GM23338 (cell line): ENCODE measurements around the gene DPYD.

Experiments used
- CTCF ChIP-seq, 2 experiments: fragments of 200-600 bp in 1 of 2; sonication (generic) in 1 of 2; conservative IDR thresholded peaks; 2 replicates each; pipeline versions ENCODE4 v1.5.1 to v1.6.1; 2016 to 2017; ENCODE audit warnings: antibody characterized with exemption in 2 of 2, low read depth in 2 of 2, mild to moderate bottlenecking in 2 of 2, moderate library complexity in 1 of 2
- EZH2 ChIP-seq: fragments of 200-600 bp; sonication (generic); IDR thresholded peaks from one replicate; pipeline ENCODE4 v1.8.0; 2017; ENCODE audit warnings: antibody characterized with exemption, mild to moderate bottlenecking, low read depth; ENCODE audit not compliant: unreplicated experiment
- EZH2phosphoT487 ChIP-seq: fragments of 200-600 bp; sonication (generic); IDR thresholded peaks from one replicate; pipeline ENCODE4 v1.8.1; 2018; ENCODE audit warnings: antibody characterized with exemption; ENCODE audit not compliant: unreplicated experiment
- POLR2AphosphoS5 ChIP-seq: IDR thresholded peaks from 2 replicates; pipeline ENCODE4 v1.6.1; 2016; ENCODE audit warnings: antibody characterized with exemption, low read depth
- REST ChIP-seq: IDR thresholded peaks from one replicate; pipeline ENCODE4 v1.6.1; 2018; ENCODE audit warnings: antibody characterized with exemption; ENCODE audit not compliant: unreplicated experiment
- ZNF331 ChIP-seq: fragments of 250-450 bp; sonication (Bioruptor Pico); IDR thresholded peaks from 2 replicates; pipeline ENCODE4 v1.5.0; 2020; ENCODE audit warnings: low read depth, mild to moderate bottlenecking, moderate library complexity

- no peak for TF ChIP-seq CTCF (conservative IDR thresholded peaks at IDR 0.05; ENCODE audit: low read depth in 2 of 2)
- TF ChIP-seq EZH2, result no peak
- no peak for TF ChIP-seq REST
- TF ChIP-seq EZH2phosphoT487, result no peak
- TF ChIP-seq POLR2AphosphoS5, result no peak
- no peak for TF ChIP-seq ZNF331 (CRISPR knock-in tag)
These were observed 124.1 kb downstream of the DPYD start for GRCh38 chr1:97796711-97797110.
